ENCODE measurements around the gene SPDYE5.
"Not testable (repeated sequence)": the region's sequence is repeated elsewhere in the genome, so short reads cannot be mapped to it uniquely, and the experiment has no call there.

The SPDYE5 gene

GRCh38 chr7:75492020-75492419 lies at the start of gene SPDYE5:
Gene SPDYE5, plus strand, starts transcription at chr7:75492320. Its CDS starts 1,728 bp downstream, at chr7:75494048.
- not testable (repeated sequence) for DNase-seq

- DNase-seq = not testable (repeated sequence)
Observed at GRCh38 chr7:75442465-75443111, 49.5 kb upstream of the SPDYE5 start.

GRCh38 chr7:75449946-75450345 lies 42.2 kb upstream of the SPDYE5 start:
- not testable (repeated sequence) for DNase-seq

GRCh38 chr7:75452494-75452955 lies 39.6 kb upstream of the SPDYE5 start:
- DNase-seq = not testable (repeated sequence)

- DNase-seq = peak; percentile 81
Observed at GRCh38 chr7:75456403-75456802, 35.7 kb upstream of the SPDYE5 start.

GRCh38 chr7:75458034-75458433 lies 34.1 kb upstream of the SPDYE5 start:
- not testable (repeated sequence) for DNase-seq

- not testable (repeated sequence) for DNase-seq
Observed at GRCh38 chr7:75460541-75460940, 31.6 kb upstream of the SPDYE5 start.

- not testable (repeated sequence) for DNase-seq
Observed at GRCh38 chr7:75470166-75470565, 22.0 kb upstream of the SPDYE5 start.

GRCh38 chr7:75477457-75477856 lies 14.7 kb upstream of the SPDYE5 start:
- DNase-seq = not testable (repeated sequence)

GRCh38 chr7:75480313-75480712 lies 11.8 kb upstream of the SPDYE5 start:
- not testable (repeated sequence) for DNase-seq

- DNase-seq = not testable (repeated sequence)
Observed at GRCh38 chr7:75485355-75485978, 6.7 kb upstream of the SPDYE5 start.

GRCh38 chr7:75485979-75486643 lies 6.0 kb upstream of the SPDYE5 start, which contains the start of gene POM121C:
Gene POM121C, minus strand, starts transcription at chr7:75486299. Its CDS starts 44,803 bp downstream, at chr7:75441496.
- DNase-seq = peak; percentile 94

GRCh38 chr7:75509033-75509432 lies 16.9 kb downstream of the SPDYE5 start:
- DNase-seq = not testable (repeated sequence)

- DNase-seq = not testable (repeated sequence)
Observed at GRCh38 chr7:75518842-75519241, 26.7 kb downstream of the SPDYE5 start.

- DNase-seq = not testable (repeated sequence)
Observed at GRCh38 chr7:75521727-75522126, 29.6 kb downstream of the SPDYE5 start.

- DNase-seq = not testable (repeated sequence)
Observed at GRCh38 chr7:75527224-75527722, 35.2 kb downstream of the SPDYE5 start.

GRCh38 chr7:75531359-75531821 lies 39.3 kb downstream of the SPDYE5 start:
- no peak for DNase-seq

- DNase-seq = no peak
Observed at GRCh38 chr7:75532639-75533038, 40.5 kb downstream of the SPDYE5 start.

- DNase-seq = no peak
Observed at GRCh38 chr7:75533926-75534325, 41.8 kb downstream of the SPDYE5 start.

- DNase-seq = peak; percentile 49
Observed at GRCh38 chr7:75534727-75535307, 42.7 kb downstream of the SPDYE5 start.

- no peak for DNase-seq
Observed at GRCh38 chr7:75536491-75536890, 44.4 kb downstream of the SPDYE5 start.

- no peak for DNase-seq
Observed at GRCh38 chr7:75536940-75537538, 44.9 kb downstream of the SPDYE5 start.
